Peyer's patch (tissue), 4 donors: ENCODE measurements around the gene RYK.

Experiments used
- CTCF ChIP-seq, 6 experiments: fragments of 450-650 bp in 4 of 6; fragments of 200-600 bp in 2 of 6; sonication (generic) in 1 of 6; IDR thresholded peaks; one replicate each; pipeline ENCODE4 v1.5.1; 2017 to 2019; ENCODE audit warnings: antibody characterized with exemption in 6 of 6, mild to moderate bottlenecking in 3 of 6, moderate library complexity in 1 of 6
- POLR2A ChIP-seq, 2 donors: fragments of 450-650 bp; IDR thresholded peaks; one replicate each; pipeline ENCODE4 v1.5.1; 2017; ENCODE audit warnings: antibody characterized with exemption in 2 of 2, mild to moderate bottlenecking in 2 of 2, moderate library complexity in 2 of 2

DNA sequence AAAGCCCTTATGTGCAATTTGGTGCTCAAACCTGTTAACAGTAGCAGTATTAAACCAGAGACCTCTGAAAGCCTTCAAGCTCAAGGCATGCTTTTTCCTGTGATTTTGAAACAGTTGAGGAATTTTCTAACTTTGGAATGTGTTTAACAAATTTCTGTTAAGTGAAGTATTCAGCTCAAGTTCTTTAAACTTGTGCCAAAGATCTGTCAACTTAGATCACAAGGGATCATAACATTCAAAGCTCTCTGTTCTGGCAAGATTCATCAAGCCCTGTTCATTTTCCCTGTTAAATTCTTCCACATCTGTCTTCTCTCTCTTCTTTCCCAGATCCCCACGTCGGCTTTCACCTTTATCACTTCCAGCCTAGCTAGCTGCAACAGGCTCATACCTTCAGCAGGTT lies 28.8 kb upstream of the RYK start:
- no peak for TF ChIP-seq CTCF (IDR thresholded peaks at IDR 0.05)
- TF ChIP-seq POLR2A (IDR thresholded peaks at IDR 0.05) = no peak
